ENCODE measurements around the gene CDC123.
"Not testable (repeated sequence)": the region's sequence is repeated elsewhere in the genome, so short reads cannot be mapped to it uniquely, and the experiment has no call there.

The CDC123 gene

DNA sequence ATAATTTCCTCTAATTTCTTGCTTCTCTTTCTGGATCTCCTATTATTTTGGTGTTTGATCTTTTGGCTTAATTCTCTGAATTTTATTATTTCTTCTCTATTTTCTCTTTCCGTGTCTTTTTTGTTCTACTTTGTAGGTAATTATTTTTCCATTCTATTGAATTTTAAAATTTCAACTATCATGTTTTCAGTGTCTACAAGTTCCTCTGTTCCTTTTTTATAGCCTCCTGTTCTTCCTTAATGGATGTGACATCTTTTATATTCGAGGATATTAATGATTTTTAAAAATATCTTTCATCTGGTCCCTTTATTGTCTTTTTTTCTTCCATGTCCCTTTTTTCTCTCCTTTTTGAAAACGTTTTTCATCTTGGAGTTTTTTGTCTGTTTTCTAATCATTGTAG, 11.1 kb downstream of the CDC123 start:
- peaks cover 63% of the 10 kb centered on the region for H3K36me3 Mint-ChIP-seq
- H3K27ac Mint-ChIP-seq = peak overlapping the region; percentile 36
- H3K27me3 Mint-ChIP-seq = no peaks in the 10 kb centered on the region
- peaks cover 42% of the 10 kb centered on the region for H3K4me1 Mint-ChIP-seq
- no peak overlapping the region for H3K4me3 Mint-ChIP-seq
- no peak for ATAC-seq
- no peaks in the 10 kb centered on the region for H3K9me3 Mint-ChIP-seq

DNA sequence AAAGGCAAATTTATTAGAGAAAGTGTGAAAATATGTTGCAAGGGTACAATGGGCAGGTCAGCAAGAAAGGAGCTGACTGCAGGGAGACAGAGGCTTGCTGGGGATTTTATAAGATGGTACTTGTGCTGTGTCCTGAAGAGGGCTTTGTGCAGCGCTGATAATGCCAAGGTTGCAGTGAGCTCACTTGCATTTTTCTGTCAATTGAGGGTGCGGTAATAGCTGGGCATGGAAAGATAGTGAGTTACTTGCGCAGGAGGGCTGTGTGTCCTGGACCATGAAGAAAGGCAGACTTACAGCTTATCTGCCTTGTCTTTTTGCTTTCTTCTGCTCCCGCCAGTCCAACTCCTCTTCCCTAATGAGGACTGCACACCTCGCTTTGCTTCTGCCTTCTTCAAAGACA, 12.5 kb downstream of the CDC123 start:
- H3K9me3 Mint-ChIP-seq = no peaks in the 10 kb centered on the region
- H3K4me1 Mint-ChIP-seq = peaks cover 30% of the 10 kb centered on the region
- peak overlapping the region; percentile 28 for H3K27ac Mint-ChIP-seq
- no peak overlapping the region for H3K4me3 Mint-ChIP-seq
- H3K27me3 Mint-ChIP-seq = no peaks in the 10 kb centered on the region
- H3K36me3 Mint-ChIP-seq = peaks cover 67% of the 10 kb centered on the region
- ATAC-seq = no peak

DNA sequence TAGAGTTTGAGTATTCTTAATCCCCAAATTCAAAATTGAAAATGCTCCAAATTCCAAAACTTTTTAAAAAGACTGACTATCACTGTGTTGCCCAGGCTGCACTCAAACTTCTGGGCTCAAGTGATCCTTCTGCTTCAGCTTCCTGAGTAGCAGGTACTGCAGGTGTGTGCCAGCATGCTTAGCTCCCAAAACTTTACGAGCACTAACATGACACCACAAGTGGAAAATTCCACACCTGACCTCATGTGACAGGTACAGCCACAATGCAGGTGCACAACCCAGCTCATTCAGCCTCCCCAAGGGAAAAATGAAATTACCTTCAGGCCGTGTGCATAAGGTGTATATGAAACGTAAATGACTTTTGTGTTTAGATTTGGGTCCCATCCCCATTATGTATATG, 16.5 kb downstream of the CDC123 start:
- Mint-ChIP-seq H3K4me3 (no peak overlapping the region), H3K27ac (peak overlapping the region; percentile 40), H3K9me3 (no peaks in the 10 kb centered on the region), H3K36me3 (peaks cover 57% of the 10 kb centered on the region), H3K4me1 (peaks cover 37% of the 10 kb centered on the region), H3K27me3 (no peaks in the 10 kb centered on the region)
- ATAC-seq = no peak

GRCh38 chr10:12213621-12214020, 17.6 kb downstream of the CDC123 start:
- Mint-ChIP-seq H3K27ac (peak overlapping the region; percentile 80), H3K36me3 (peaks cover 49% of the 10 kb centered on the region), H3K9me3 (no peaks in the 10 kb centered on the region), H3K4me3 (no peak overlapping the region), H3K27me3 (no peaks in the 10 kb centered on the region), H3K4me1 (peaks cover 28% of the 10 kb centered on the region)
- no peak for ATAC-seq

- ATAC-seq = no peak
- Mint-ChIP-seq H3K27ac (peak overlapping the region; percentile 80), H3K27me3 (no peaks in the 10 kb centered on the region), H3K4me1 (peaks cover 24% of the 10 kb centered on the region), H3K4me3 (no peak overlapping the region), H3K9me3 (no peaks in the 10 kb centered on the region), H3K36me3 (peaks cover 49% of the 10 kb centered on the region)
Measured at GRCh38 chr10:12214093-12214492, 18.1 kb downstream of the CDC123 start.

DNA sequence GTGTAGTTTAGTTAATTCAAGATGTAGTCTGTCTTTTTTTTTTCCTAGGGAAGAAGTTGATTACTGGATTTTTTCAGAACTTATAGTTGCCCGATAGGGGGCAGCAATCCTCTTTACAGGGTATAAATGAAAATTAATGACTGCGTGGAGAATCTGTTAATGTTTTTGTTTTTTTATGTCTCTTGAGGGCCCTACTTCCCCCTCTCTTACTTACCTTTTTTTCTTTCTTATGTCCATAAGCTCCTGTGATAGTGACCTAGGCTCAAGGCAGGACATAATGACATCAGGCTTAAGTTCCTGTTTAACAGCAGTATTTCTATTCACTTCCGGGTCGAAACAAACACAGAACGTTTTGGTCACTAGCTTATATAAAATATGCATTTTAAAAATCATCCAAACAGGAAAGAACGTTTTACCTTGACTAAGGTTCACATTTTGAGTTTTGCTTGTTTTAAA, 18.8 kb downstream of the CDC123 start:
- ATAC-seq = no peak
- H3K36me3 Mint-ChIP-seq = peaks cover 50% of the 10 kb centered on the region
- no peaks in the 10 kb centered on the region for H3K27me3 Mint-ChIP-seq
- H3K4me1 Mint-ChIP-seq = peaks cover 20% of the 10 kb centered on the region
- no peaks in the 10 kb centered on the region for H3K9me3 Mint-ChIP-seq
- peak overlapping the region; percentile 80 for H3K27ac Mint-ChIP-seq
- peak overlapping the region; percentile 45 for H3K4me3 Mint-ChIP-seq

- H3K4me3 Mint-ChIP-seq = no peak overlapping the region
- H3K27me3 Mint-ChIP-seq = no peaks in the 10 kb centered on the region
- no peak for ATAC-seq
Measured at GRCh38 chr10:12218991-12219390, 23.0 kb downstream of the CDC123 start.

GRCh38 chr10:12221323-12222298, 25.6 kb downstream of the CDC123 start:
- no peaks in the 10 kb centered on the region for H3K9me3 Mint-ChIP-seq
- no peak for ATAC-seq
- no peak overlapping the region for H3K27ac Mint-ChIP-seq
- no peaks in the 10 kb centered on the region for H3K4me1 Mint-ChIP-seq
- no peaks in the 10 kb centered on the region for H3K27me3 Mint-ChIP-seq
- H3K36me3 Mint-ChIP-seq = peaks cover 57% of the 10 kb centered on the region
- H3K4me3 Mint-ChIP-seq = no peak overlapping the region

More at GRCh38 chr10:12218991-12219390, 23.0 kb downstream of the CDC123 start:
- Mint-ChIP-seq H3K27ac (peak overlapping the region; percentile 65), H3K9me3 (no peaks in the 10 kb centered on the region), H3K4me1 (peaks cover 16% of the 10 kb centered on the region), H3K36me3 (peaks cover 47% of the 10 kb centered on the region)

DNA sequence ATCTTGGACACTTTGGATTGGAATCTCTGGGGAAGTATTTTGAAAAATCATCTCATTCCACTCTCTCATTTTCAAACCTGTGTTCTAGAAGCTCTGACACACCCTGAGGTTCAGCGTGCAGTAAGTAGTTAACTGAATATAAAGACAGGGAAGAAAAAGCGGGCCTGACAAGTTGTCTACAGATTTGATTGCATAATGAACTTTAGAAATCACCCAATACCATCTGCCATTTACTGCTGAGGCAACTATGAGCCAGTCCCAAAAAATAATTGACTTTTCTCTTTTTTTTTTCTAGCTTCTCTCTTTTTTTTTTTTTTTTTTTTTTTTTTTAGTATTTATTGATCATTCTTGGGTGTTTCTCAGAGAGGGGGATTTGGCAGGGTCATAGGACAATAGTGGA, 29.5 kb downstream of the CDC123 start:
- Mint-ChIP-seq H3K9me3 (no peaks in the 10 kb centered on the region), H3K4me3 (no peak overlapping the region), H3K36me3 (peaks cover 49% of the 10 kb centered on the region), H3K27ac (no peak overlapping the region), H3K4me1 (no peaks in the 10 kb centered on the region), H3K27me3 (no peaks in the 10 kb centered on the region)
- no peak for ATAC-seq

- not testable (repeated sequence) for H3K4me3 Mint-ChIP-seq, ATAC-seq, H3K27me3 Mint-ChIP-seq, H3K27ac Mint-ChIP-seq, H3K9me3 Mint-ChIP-seq, H3K4me1 Mint-ChIP-seq
- peaks cover 48% of the 10 kb centered on the region for H3K36me3 Mint-ChIP-seq
Measured at GRCh38 chr10:12226438-12226837, 30.4 kb downstream of the CDC123 start.

- Mint-ChIP-seq H3K4me1 (no peaks in the 10 kb centered on the region), H3K4me3 (no peak overlapping the region), H3K9me3 (no peaks in the 10 kb centered on the region), H3K27ac (no peak overlapping the region), H3K27me3 (no peaks in the 10 kb centered on the region), H3K36me3 (peaks cover 55% of the 10 kb centered on the region)
- ATAC-seq = no peak
Measured at GRCh38 chr10:12228851-12229250, 32.9 kb downstream of the CDC123 start.

GRCh38 chr10:12234687-12235086, 38.7 kb downstream of the CDC123 start:
- not testable (repeated sequence) for H3K4me1 Mint-ChIP-seq, ATAC-seq, H3K27me3 Mint-ChIP-seq, H3K27ac Mint-ChIP-seq, H3K9me3 Mint-ChIP-seq, H3K4me3 Mint-ChIP-seq
- peaks cover 49% of the 10 kb centered on the region for H3K36me3 Mint-ChIP-seq

DNA sequence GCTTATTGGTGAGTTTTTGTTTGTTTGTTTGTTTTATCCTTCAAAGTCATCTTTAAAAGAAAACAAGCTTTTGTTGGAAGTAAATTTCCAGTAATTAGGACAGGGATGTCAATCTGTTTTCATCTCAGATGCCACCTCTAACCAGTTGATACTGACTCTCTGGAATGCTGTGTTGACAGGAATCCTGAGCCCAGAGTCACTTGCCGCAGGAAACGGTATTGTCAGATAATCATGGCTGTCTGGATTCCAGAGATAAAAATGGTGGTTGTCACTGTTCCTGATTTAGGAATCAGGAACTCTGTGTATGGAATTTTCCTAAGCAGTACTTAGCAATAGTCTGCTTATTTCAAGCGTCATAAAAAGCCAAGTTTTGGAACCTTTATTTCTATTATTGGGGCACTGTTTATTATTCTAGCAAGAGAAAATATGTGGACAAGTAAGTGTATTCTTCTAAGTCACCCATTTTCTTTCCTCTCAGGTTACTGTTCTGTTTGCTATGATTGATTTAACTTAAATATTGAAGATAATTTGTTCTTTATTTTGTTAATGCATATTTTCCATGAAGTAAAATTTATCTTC, 39.2 kb downstream of the CDC123 start:
- Mint-ChIP-seq H3K9me3 (no peaks in the 10 kb centered on the region), H3K4me1 (peaks cover 1% of the 10 kb centered on the region), H3K27ac (no peak overlapping the region), H3K27me3 (no peaks in the 10 kb centered on the region), H3K36me3 (peaks cover 47% of the 10 kb centered on the region), H3K4me3 (no peak overlapping the region)
- ATAC-seq = no peak

GRCh38 chr10:12235796-12236195, 39.8 kb downstream of the CDC123 start:
- Mint-ChIP-seq H3K4me1 (peaks cover 7% of the 10 kb centered on the region), H3K36me3 (peaks cover 52% of the 10 kb centered on the region), H3K9me3 (no peaks in the 10 kb centered on the region), H3K27me3 (no peaks in the 10 kb centered on the region), H3K4me3 (no peak overlapping the region), H3K27ac (no peak overlapping the region)
- no peak for ATAC-seq

DNA sequence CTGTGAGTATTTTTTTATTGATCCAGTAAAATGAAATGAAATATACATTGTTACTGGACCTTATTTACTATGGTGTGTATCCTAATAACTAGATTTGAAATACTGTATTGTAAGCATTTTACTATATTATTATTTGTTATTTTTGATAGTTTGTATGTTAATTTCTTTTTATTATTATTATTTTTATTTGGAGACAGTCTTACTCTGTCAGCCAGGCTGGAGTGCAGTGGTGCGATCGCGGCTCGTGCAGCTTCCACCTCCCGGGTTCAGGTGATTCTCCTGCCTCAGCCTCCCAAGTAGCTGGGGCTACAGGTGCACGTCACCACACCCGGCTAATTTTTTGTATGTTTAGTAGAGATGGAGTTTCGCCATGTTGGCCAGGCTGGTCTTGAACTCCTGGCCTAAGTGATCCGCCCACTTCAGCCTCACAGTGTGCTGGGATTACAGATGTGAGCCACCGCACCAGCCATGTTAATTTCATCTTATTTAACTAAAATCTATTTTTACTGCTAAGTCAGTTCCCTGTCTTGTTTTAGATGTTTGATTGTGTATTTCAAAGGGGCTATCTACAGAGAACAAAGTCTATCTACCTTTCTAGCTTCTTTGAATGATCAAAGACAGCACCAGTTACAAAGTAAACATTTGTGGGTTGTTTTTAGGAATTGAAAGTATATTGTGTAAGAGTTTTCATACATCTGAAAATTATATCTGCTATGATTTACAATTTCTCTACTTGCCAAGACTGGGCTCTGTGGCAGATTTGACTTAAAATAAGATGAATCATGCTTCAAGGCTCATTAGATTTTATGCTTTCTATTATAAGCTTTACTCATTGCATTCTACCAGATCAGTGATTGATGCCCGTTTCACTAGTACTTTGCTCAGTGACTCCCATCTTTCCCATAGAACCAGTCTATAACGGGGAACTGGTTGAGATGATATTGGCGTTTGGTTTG, 41.6 kb downstream of the CDC123 start:
- no peaks in the 10 kb centered on the region for H3K9me3 Mint-ChIP-seq
- peaks cover 59% of the 10 kb centered on the region for H3K36me3 Mint-ChIP-seq

More for the DNA sequence above, 41.6 kb downstream of the CDC123 start:
- Mint-ChIP-seq H3K4me1 (peaks cover 24% of the 10 kb centered on the region), H3K27me3 (no peaks in the 10 kb centered on the region), H3K27ac (peak overlapping the region; percentile 42), H3K4me3 (no peak overlapping the region)
- no peak for ATAC-seq
